ENCODE measurements around the gene SPI1. TPM values are rescaled to one million over a fixed set of nuclear protein-coding genes. Genes with fewer than 3 reads are reported as not detected.

SPI1 gene
- total and polyA plus RNA-seq, 2 experiments from 2014 or later = 0.13 to 2.0 TPM

DNA sequence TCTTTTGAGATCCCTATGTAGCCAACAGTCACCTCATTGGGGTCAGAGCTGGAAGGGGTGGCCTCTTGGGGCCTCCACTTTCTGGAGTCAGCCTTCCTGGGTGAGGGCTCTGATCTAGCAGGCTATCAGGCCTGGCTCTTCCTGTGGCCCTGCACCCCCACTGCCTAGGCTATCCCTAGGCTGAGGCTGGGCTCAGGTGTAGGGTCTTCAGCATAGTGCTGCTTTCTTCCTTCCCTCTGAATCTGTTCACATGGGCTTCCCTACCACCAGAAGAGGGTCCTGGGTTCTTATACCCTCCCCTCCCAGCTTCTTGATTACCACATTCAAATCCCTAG lies 456 bp upstream of the SPI1 start:
- Histone ChIP-seq H3K27ac (no peak overlapping the region), H3K4me3 (no peak overlapping the region), H2AFZ (no peak overlapping the region), H3K36me3 (replicated peaks; ENCODE audit: insufficient read depth, low read depth) (no peaks in the 10 kb centered on the region), H3K27me3 (no peaks in the 10 kb centered on the region), H3K4me1 (ENCODE audit: insufficient read depth) (no peaks in the 10 kb centered on the region), H3K79me2 (no peaks in the 10 kb centered on the region), H3K9me3 (ENCODE audit: low read depth) (no peaks in the 10 kb centered on the region), H4K20me1 (ENCODE audit: insufficient read depth, poor library complexity, severe bottlenecking) (no peaks in the 10 kb centered on the region), H3K4me2 (no peak overlapping the region), H3K9me2 (replicated peaks; ENCODE audit: insufficient read depth) (no peaks in the 10 kb centered on the region)
- no peak for DNase-seq (ENCODE audit: low spot score)
- TF ChIP-seq EZH2 (IDR thresholded peaks at IDR 0.05; ENCODE audit: borderline replicate concordance) = no peak

DNA sequence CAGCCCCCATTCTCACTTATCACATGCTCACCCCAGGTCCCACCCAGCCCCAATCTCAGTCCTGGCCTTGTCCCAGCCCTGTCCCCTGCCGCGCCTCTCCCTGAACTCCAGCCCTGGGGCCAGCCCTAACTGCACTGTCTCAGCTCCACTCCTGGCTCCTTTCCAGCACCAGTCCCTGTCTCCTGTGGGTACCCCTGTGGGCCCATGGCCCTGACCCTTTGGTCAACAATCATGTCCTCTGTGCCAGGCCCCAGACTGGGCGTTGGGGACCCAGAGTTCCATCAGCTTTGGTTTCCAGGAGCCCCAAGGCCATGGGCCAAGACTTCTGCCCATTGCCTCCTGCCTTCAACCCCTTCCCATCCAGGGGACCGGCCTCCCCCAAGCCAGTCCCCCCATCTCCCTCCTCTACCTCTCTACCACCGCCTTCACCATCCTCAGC lies 757 bp downstream of the SPI1 start:
- 83% methylated on average over 3 of the region's 5 CpGs for WGBS (ENCODE audit: low lambda C conversion rate, missing lambda C conversion rate)
- no peaks in the 10 kb centered on the region for H3K9me2 ChIP-seq (replicated peaks; ENCODE audit: insufficient read depth)
- no peak overlapping the region for H3K4me3 ChIP-seq
- H3K27me3 ChIP-seq = no peaks in the 10 kb centered on the region
- no peak overlapping the region for H3K27ac ChIP-seq
- no peak overlapping the region for H3K4me2 ChIP-seq
- no peaks in the 10 kb centered on the region for H4K20me1 ChIP-seq (ENCODE audit: insufficient read depth, poor library complexity, severe bottlenecking)
- H2AFZ ChIP-seq = no peak overlapping the region
- DNase-seq (ENCODE audit: low spot score) = peak; percentile 6
- H3K36me3 ChIP-seq (replicated peaks; ENCODE audit: insufficient read depth, low read depth) = no peaks in the 10 kb centered on the region
- no peaks in the 10 kb centered on the region for H3K9me3 ChIP-seq (ENCODE audit: low read depth)
- no peaks in the 10 kb centered on the region for H3K4me1 ChIP-seq (ENCODE audit: insufficient read depth)
- TF ChIP-seq EZH2 (IDR thresholded peaks at IDR 0.05; ENCODE audit: borderline replicate concordance) (no peak), EZH2phosphoT487 (IDR thresholded peaks at IDR 0.05; ENCODE audit: low read depth, severe bottlenecking, unreplicated experiment) (no peak)
- TF ChIP-seq, protein P1, sequence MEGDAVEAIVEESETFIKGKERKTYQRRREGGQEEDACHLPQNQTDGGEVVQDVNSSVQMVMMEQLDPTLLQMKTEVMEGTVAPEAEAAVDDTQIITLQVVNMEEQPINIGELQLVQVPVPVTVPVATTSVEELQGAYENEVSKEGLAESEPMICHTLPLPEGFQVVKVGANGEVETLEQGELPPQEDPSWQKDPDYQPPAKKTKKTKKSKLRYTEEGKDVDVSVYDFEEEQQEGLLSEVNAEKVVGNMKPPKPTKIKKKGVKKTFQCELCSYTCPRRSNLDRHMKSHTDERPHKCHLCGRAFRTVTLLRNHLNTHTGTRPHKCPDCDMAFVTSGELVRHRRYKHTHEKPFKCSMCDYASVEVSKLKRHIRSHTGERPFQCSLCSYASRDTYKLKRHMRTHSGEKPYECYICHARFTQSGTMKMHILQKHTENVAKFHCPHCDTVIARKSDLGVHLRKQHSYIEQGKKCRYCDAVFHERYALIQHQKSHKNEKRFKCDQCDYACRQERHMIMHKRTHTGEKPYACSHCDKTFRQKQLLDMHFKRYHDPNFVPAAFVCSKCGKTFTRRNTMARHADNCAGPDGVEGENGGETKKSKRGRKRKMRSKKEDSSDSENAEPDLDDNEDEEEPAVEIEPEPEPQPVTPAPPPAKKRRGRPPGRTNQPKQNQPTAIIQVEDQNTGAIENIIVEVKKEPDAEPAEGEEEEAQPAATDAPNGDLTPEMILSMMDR (IDR thresholded peaks at IDR 0.05; ENCODE audit: poor library complexity) = no peak
- H3K79me2 ChIP-seq = no peaks in the 10 kb centered on the region

DNA sequence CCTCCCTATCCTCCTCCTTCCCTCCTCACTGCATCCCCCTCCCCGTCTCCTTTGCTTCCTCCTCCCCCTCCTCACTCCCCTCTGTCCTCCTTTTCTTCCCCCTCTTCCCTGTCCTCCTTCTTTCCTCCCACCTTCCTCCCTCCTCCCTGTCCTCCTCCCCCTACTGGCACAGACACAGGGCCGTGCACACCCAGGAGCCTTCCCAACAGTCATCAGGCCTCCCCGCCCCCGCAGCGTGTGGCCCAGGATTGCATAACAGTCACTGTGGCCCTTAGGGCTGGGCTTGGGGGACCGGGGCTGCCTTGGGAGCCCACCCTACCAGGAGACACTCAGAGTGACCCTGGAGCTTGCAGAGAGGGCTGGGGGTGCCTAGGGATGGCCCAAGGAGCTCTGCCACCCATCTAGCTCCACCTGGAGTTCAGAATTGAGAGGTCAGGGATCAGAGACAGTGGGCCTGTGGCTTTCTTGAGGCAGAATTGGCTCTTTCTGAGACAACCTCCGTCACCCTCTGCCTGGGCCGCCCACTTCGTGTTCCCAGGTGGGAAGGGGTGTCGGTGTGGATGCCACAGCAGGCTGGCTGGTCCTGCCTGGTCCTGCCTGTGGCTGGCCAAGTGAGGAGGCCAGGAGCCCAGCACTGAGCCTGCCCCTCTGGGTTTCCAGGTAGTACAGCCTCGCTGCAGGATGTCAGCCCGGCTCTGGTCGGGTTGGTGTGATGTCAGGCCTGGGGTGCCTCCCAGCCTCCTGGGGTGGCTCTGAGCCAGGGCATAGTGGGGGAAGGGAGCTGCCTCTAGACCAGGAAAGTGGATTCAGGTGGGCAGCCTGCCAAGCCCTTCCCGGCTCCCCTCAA lies 1.6 kb downstream of the SPI1 start:
- no peak overlapping the region for H3K4me3 ChIP-seq
- H4K20me1 ChIP-seq (ENCODE audit: insufficient read depth, poor library complexity, severe bottlenecking) = no peaks in the 10 kb centered on the region
- H3K27me3 ChIP-seq = no peaks in the 10 kb centered on the region
- H3K4me1 ChIP-seq (ENCODE audit: insufficient read depth) = no peaks in the 10 kb centered on the region
- H3K9me2 ChIP-seq (replicated peaks; ENCODE audit: insufficient read depth) = no peaks in the 10 kb centered on the region
- H2AFZ ChIP-seq = no peak overlapping the region
- no peak for DNase-seq (ENCODE audit: low spot score)
- WGBS (ENCODE audit: low lambda C conversion rate, missing lambda C conversion rate) = 82% methylated on average over 13 of the region's 14 CpGs
- no peaks in the 10 kb centered on the region for H3K36me3 ChIP-seq (replicated peaks; ENCODE audit: insufficient read depth, low read depth)
- H3K27ac ChIP-seq = no peak overlapping the region
- no peak overlapping the region for H3K4me2 ChIP-seq
- no peaks in the 10 kb centered on the region for H3K9me3 ChIP-seq (ENCODE audit: low read depth)
- H3K79me2 ChIP-seq = no peaks in the 10 kb centered on the region
- TF ChIP-seq EZH2phosphoT487 (IDR thresholded peaks at IDR 0.05; ENCODE audit: low read depth, severe bottlenecking, unreplicated experiment) = no peak
- no peak for TF ChIP-seq EZH2 (IDR thresholded peaks at IDR 0.05; ENCODE audit: borderline replicate concordance)
- TF ChIP-seq, protein P1 (IDR thresholded peaks at IDR 0.05; ENCODE audit: poor library complexity) = no peak

DNA sequence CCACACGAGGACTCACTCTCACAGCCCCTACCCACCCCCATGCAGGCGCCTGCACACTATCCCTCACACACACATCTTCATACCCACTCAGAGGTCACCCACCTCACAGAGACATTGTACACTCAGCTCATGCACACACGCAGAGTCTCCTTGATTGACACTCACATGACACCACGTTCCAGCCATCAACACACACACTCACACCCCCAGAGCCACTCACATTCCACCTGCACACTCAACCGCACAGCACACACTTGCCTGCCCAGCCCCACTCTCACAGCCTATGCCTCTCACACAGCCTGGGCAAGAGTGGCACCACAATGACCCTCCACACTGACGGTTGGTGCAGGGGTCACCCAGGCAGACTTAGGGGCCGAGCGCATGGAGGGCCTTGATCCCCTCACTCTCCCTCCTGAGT lies 2.2 kb downstream of the SPI1 start:
- DNase-seq (ENCODE audit: low spot score) = no peak
- TF ChIP-seq, protein P1 (IDR thresholded peaks at IDR 0.05; ENCODE audit: poor library complexity) = no peak
- TF ChIP-seq EZH2 (IDR thresholded peaks at IDR 0.05; ENCODE audit: borderline replicate concordance) (no peak), EZH2phosphoT487 (IDR thresholded peaks at IDR 0.05; ENCODE audit: low read depth, severe bottlenecking, unreplicated experiment) (no peak)
- H3K9me2 ChIP-seq (replicated peaks; ENCODE audit: insufficient read depth) = no peaks in the 10 kb centered on the region
- no peaks in the 10 kb centered on the region for H3K4me1 ChIP-seq (ENCODE audit: insufficient read depth)
- no peak overlapping the region for H3K4me2 ChIP-seq
- WGBS (ENCODE audit: low lambda C conversion rate, missing lambda C conversion rate) = 79% methylated on average over 5 of the region's 8 CpGs
- no peak overlapping the region for H3K27ac ChIP-seq
- no peaks in the 10 kb centered on the region for H3K27me3 ChIP-seq
- no peak overlapping the region for H2AFZ ChIP-seq
- no peak overlapping the region for H3K4me3 ChIP-seq
- no peaks in the 10 kb centered on the region for H4K20me1 ChIP-seq (ENCODE audit: insufficient read depth, poor library complexity, severe bottlenecking)
- no peaks in the 10 kb centered on the region for H3K36me3 ChIP-seq (replicated peaks; ENCODE audit: insufficient read depth, low read depth)
- H3K9me3 ChIP-seq (ENCODE audit: low read depth) = no peaks in the 10 kb centered on the region
- no peaks in the 10 kb centered on the region for H3K79me2 ChIP-seq
